ENCODE data around the gene DIAPH3.

DNA sequence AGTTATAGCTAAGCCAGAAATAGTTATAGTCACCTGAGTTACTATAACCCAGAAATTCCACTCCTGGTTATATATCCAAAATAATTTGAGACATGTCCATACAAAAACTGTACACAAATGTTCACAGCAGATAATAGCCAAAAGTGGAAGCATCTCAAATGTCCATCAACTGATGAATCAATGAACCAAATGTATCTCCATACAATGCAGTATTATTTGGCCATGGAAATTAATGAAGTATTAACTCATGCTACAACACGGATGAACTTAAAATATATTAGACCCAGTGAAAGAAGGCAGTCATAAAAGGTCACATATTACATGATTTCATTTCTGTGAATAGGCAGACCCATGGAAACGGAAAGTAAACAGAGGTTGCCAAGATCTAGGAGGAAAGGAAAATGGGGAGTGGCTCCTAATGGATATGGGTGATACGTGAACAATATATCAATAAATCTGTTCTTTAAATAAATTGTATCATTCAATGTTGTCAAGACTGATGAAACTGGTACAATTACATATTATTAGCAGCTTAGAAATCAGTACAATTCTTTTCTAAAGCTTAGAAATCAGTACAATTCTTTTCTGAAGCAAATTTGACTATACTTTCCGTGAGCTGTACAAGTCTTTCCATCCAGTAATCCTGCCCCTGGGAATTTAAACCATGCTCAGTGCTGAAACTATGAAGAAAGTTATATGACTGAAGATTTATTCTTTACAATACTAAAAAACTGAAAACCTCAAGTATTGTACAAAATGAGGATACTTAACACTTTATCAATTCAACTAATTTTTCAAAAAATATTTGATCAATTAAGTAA lies 47.0 kb upstream of the DIAPH3 start:
- TF ChIP-seq POLR2A (IDR thresholded peaks at IDR 0.05; ENCODE audit: control extremely low read depth in 1 of 2, low read depth in 2 of 2, low read length in 2 of 2) (no peak), RXRA (IDR thresholded peaks at IDR 0.05; ENCODE audit: insufficient read depth, low read depth, low read length) (no peak), FOSL1 (IDR thresholded peaks at IDR 0.05; ENCODE audit: insufficient read depth, low read depth, low read length) (no peak), CEBPB (IDR thresholded peaks at IDR 0.05; ENCODE audit: low read depth, low read length) (no peak), EP300 (IDR thresholded peaks at IDR 0.05; ENCODE audit: borderline replicate concordance in 1 of 2, low read depth in 2 of 2, low read length in 2 of 2) (no peak)
- TF ChIP-seq, protein P1, sequence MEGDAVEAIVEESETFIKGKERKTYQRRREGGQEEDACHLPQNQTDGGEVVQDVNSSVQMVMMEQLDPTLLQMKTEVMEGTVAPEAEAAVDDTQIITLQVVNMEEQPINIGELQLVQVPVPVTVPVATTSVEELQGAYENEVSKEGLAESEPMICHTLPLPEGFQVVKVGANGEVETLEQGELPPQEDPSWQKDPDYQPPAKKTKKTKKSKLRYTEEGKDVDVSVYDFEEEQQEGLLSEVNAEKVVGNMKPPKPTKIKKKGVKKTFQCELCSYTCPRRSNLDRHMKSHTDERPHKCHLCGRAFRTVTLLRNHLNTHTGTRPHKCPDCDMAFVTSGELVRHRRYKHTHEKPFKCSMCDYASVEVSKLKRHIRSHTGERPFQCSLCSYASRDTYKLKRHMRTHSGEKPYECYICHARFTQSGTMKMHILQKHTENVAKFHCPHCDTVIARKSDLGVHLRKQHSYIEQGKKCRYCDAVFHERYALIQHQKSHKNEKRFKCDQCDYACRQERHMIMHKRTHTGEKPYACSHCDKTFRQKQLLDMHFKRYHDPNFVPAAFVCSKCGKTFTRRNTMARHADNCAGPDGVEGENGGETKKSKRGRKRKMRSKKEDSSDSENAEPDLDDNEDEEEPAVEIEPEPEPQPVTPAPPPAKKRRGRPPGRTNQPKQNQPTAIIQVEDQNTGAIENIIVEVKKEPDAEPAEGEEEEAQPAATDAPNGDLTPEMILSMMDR (IDR thresholded peaks at IDR 0.05; ENCODE audit: control extremely low read depth in 1 of 3, insufficient read depth in 1 of 3, low read depth in 1 of 3, low read length in 3 of 3) = no peak

Data from H1 (cell line).